ENCODE data around the gene COQ4.
"Not testable (repeated sequence)": the region's sequence is repeated elsewhere in the genome, so short reads cannot be mapped to it uniquely, and the experiment has no call there.

The COQ4 gene

GRCh38 chr9:128322404-128323211, at the start of gene COQ4, which contains the start of gene TRUB2:
Gene COQ4 (plus strand): TSS chr9:128322839. CDS start chr9:128322859, 20 bp downstream.
Gene TRUB2 (minus strand): TSS chr9:128322447. CDS start chr9:128322408, 39 bp downstream.
- peak; percentile 99 for DNase-seq

- DNase-seq, result no peak
Measured at GRCh38 chr9:128274245-128274644, 48.4 kb upstream of the COQ4 start.

- DNase-seq, result no peak
Measured at GRCh38 chr9:128275198-128276007, 47.2 kb upstream of the COQ4 start, which contains the start of gene GOLGA2. Gene GOLGA2 (minus strand): TSS chr9:128276007. CDS start chr9:128275976, 31 bp downstream.

GRCh38 chr9:128276008-128276573, 46.5 kb upstream of the COQ4 start, which contains the start of gene SWI5:
Gene SWI5 (plus strand): TSS chr9:128276276.
- DNase-seq, result peak; percentile 100

GRCh38 chr9:128276574-128277270, 45.9 kb upstream of the COQ4 start:
- DNase-seq, result no peak

- not testable (repeated sequence) for DNase-seq
Measured at GRCh38 chr9:128279088-128280073, 43.3 kb upstream of the COQ4 start.

- no peak for DNase-seq
Measured at GRCh38 chr9:128280084-128280622, 42.5 kb upstream of the COQ4 start.

GRCh38 chr9:128282500-128282899, 40.1 kb upstream of the COQ4 start:
- no peak for DNase-seq

- peak; percentile 16 for DNase-seq
Measured at GRCh38 chr9:128285033-128285784, 37.4 kb upstream of the COQ4 start.

GRCh38 chr9:128286440-128286839, 36.2 kb upstream of the COQ4 start:
- DNase-seq, result no peak

GRCh38 chr9:128288273-128289004, 34.2 kb upstream of the COQ4 start:
- no peak for DNase-seq

- DNase-seq, result no peak
Measured at GRCh38 chr9:128292009-128292408, 30.6 kb upstream of the COQ4 start.

- no peak for DNase-seq
Measured at GRCh38 chr9:128293091-128293490, 29.5 kb upstream of the COQ4 start.

GRCh38 chr9:128294142-128294541, 28.5 kb upstream of the COQ4 start:
- no peak for DNase-seq

- no peak for DNase-seq
Measured at GRCh38 chr9:128296340-128297220, 26.1 kb upstream of the COQ4 start.

- DNase-seq, result no peak
Measured at GRCh38 chr9:128297221-128297773, 25.3 kb upstream of the COQ4 start.

GRCh38 chr9:128298535-128299482, 23.8 kb upstream of the COQ4 start:
- DNase-seq, result no peak

Measured in NCI-H2171 (cell line).